GM18526 (cell line): ENCODE data around the gene C1QTNF8.

Experiments
- POLR2A ChIP-seq: IDR thresholded peaks from 3 replicates; pipeline ENCODE4 v1.6.1; 2011; ENCODE audit not compliant: insufficient read length; ENCODE audit errors: extremely low read depth

The C1QTNF8 gene

GRCh38 chr16:1065469-1066128 lies 30.4 kb downstream of the C1QTNF8 start:
- TF ChIP-seq POLR2A = no peak

GRCh38 chr16:1063728-1064127 lies 32.3 kb downstream of the C1QTNF8 start:
- TF ChIP-seq POLR2A = no peak

GRCh38 chr16:1062895-1063294 lies 33.1 kb downstream of the C1QTNF8 start:
- no peak for TF ChIP-seq POLR2A

GRCh38 chr16:1061769-1062505 lies 34.1 kb downstream of the C1QTNF8 start:
- no peak for TF ChIP-seq POLR2A

GRCh38 chr16:1060416-1061340 lies 35.4 kb downstream of the C1QTNF8 start:
- no peak for TF ChIP-seq POLR2A

- TF ChIP-seq POLR2A = no peak
Measured at GRCh38 chr16:1059310-1059709, 36.7 kb downstream of the C1QTNF8 start.

- TF ChIP-seq POLR2A = no peak
Measured at GRCh38 chr16:1058216-1058615, 37.8 kb downstream of the C1QTNF8 start.

GRCh38 chr16:1057252-1057932 lies 38.7 kb downstream of the C1QTNF8 start:
- TF ChIP-seq POLR2A = no peak

GRCh38 chr16:1056196-1056595 lies 39.8 kb downstream of the C1QTNF8 start:
- no peak for TF ChIP-seq POLR2A

- no peak for TF ChIP-seq POLR2A
Measured at GRCh38 chr16:1055557-1055924, 40.5 kb downstream of the C1QTNF8 start.

GRCh38 chr16:1054660-1055556 lies 41.1 kb downstream of the C1QTNF8 start:
- TF ChIP-seq POLR2A = no peak

- TF ChIP-seq POLR2A = no peak
Measured at GRCh38 chr16:1053700-1054368, 42.2 kb downstream of the C1QTNF8 start.

GRCh38 chr16:1053121-1053521 lies 42.9 kb downstream of the C1QTNF8 start:
- TF ChIP-seq POLR2A = no peak

GRCh38 chr16:1052721-1053120 lies 43.3 kb downstream of the C1QTNF8 start:
- TF ChIP-seq POLR2A = no peak
